ENCODE measurements around the gene DAZL. TPM values are rescaled to one million over a fixed set of nuclear protein-coding genes. Genes with fewer than 3 reads are reported as not detected.

DAZL gene
- total RNA-seq, 6 donors from 2014 or later: not detected

GRCh38 chr3:16607718-16608117 is 2.5 kb upstream of the DAZL start:
- Histone ChIP-seq H3K9me3 (no peaks in the 10 kb centered on the region), H3K4me3 (no peak overlapping the region), H3K4me1 (no peaks in the 10 kb centered on the region), H3K36me3 (no peaks in the 10 kb centered on the region), H3K27me3 (no peaks in the 10 kb centered on the region), H3K27ac (no peak overlapping the region)
- WGBS, 2 donors: 67 to 71% methylated on average over 3 of the region's 3 CpGs
- ATAC-seq (ENCODE audit: low FRiP score in 2 of 2) (no peak), DNase-seq (no peak)
- TF ChIP-seq POLR2A (IDR thresholded peaks at IDR 0.05): no peak
- no peak for TF ChIP-seq CTCF (IDR thresholded peaks at IDR 0.05)
- TF ChIP-seq EP300 (IDR thresholded peaks at IDR 0.05): no peak
- TF ChIP-seq POLR2AphosphoS5 (IDR thresholded peaks at IDR 0.05): no peak

GRCh38 chr3:16606398-16606797 is 1.2 kb upstream of the DAZL start:
- 61 to 89% methylated on average over 4 of the region's 4 CpGs for WGBS, 2 donors
- no peak for DNase-seq
- no peak for TF ChIP-seq POLR2AphosphoS5 (IDR thresholded peaks at IDR 0.05)
- no peak for TF ChIP-seq EP300 (IDR thresholded peaks at IDR 0.05)
- TF ChIP-seq POLR2A (IDR thresholded peaks at IDR 0.05): no peak
- no peak for TF ChIP-seq CTCF (IDR thresholded peaks at IDR 0.05)

GRCh38 chr3:16605966-16606365 is 743 bp upstream of the DAZL start:
- Histone ChIP-seq H3K27ac (no peak overlapping the region), H3K9me3 (no peaks in the 10 kb centered on the region), H3K36me3 (no peaks in the 10 kb centered on the region), H3K27me3 (no peaks in the 10 kb centered on the region), H3K4me1 (peaks cover 0 to 5% (median 0%) of the 10 kb centered on the region in 4 donors), H3K4me3 (no peak overlapping the region)
- DNase-seq (no peak), ATAC-seq (ENCODE audit: low FRiP score in 2 of 2) (no peak)
- 89 to 92% methylated on average over 8 of the region's 8 CpGs for WGBS, 2 donors
- no peak for TF ChIP-seq POLR2AphosphoS5 (IDR thresholded peaks at IDR 0.05)
- TF ChIP-seq CTCF (IDR thresholded peaks at IDR 0.05): no peak
- TF ChIP-seq POLR2A (IDR thresholded peaks at IDR 0.05): no peak
- no peak for TF ChIP-seq EP300 (IDR thresholded peaks at IDR 0.05)

More at GRCh38 chr3:16606398-16606797, 1.2 kb upstream of the DAZL start:
- no peaks in the 10 kb centered on the region for H3K36me3 ChIP-seq
- H3K9me3 ChIP-seq: no peaks in the 10 kb centered on the region
- ATAC-seq (ENCODE audit: low FRiP score in 2 of 2): no peak
- no peak overlapping the region for H3K27ac ChIP-seq
- H3K4me3 ChIP-seq: no peak overlapping the region
- peaks cover 0 to 1% (median 0%) of the 10 kb centered on the region in 4 donors for H3K4me1 ChIP-seq
- no peaks in the 10 kb centered on the region for H3K27me3 ChIP-seq

- H3K4me1 ChIP-seq: peaks cover 0 to 7% (median 0%) of the 10 kb centered on the region in 4 donors
- ATAC-seq (ENCODE audit: low FRiP score in 2 of 2) (no peak), DNase-seq (no peak)
- H3K27ac ChIP-seq: no peak overlapping the region
- H3K9me3 ChIP-seq: no peaks in the 10 kb centered on the region
- TF ChIP-seq EP300 (IDR thresholded peaks at IDR 0.05) (no peak), CTCF (IDR thresholded peaks at IDR 0.05) (no peak), POLR2AphosphoS5 (IDR thresholded peaks at IDR 0.05) (no peak), POLR2A (IDR thresholded peaks at IDR 0.05) (no peak)
- H3K36me3 ChIP-seq: no peaks in the 10 kb centered on the region
- H3K4me3 ChIP-seq: no peak overlapping the region
- WGBS, 2 donors: 96% methylated on average over 28 to 32 of the region's 33 CpGs
- H3K27me3 ChIP-seq: no peaks in the 10 kb centered on the region
Observed at GRCh38 chr3:16604433-16604832, 790 bp downstream of the DAZL start.

- Histone ChIP-seq H3K4me1 (peaks cover 0 to 7% (median 0%) of the 10 kb centered on the region in 4 donors), H3K4me3 (no peak overlapping the region), H3K9me3 (no peaks in the 10 kb centered on the region), H3K27me3 (no peaks in the 10 kb centered on the region), H3K36me3 (no peaks in the 10 kb centered on the region), H3K27ac (no peak overlapping the region)
- no peak for ATAC-seq (ENCODE audit: low FRiP score in 2 of 2)
- no peak for DNase-seq
- WGBS, 2 donors: 31 to 32% methylated on average over 3 of the region's 3 CpGs
- no peak for TF ChIP-seq EP300 (IDR thresholded peaks at IDR 0.05)
- TF ChIP-seq POLR2AphosphoS5 (IDR thresholded peaks at IDR 0.05): no peak
- no peak for TF ChIP-seq POLR2A (IDR thresholded peaks at IDR 0.05)
- no peak for TF ChIP-seq CTCF (IDR thresholded peaks at IDR 0.05)
Observed at GRCh38 chr3:16601537-16602005, 3.7 kb downstream of the DAZL start.

All from upper lobe of left lung (tissue), 6 donors.